Parathyroid adenoma (tissue), 2 donors: ENCODE measurements around the gene CFAP46.

ENCODE experiments used
- H2AFZ ChIP-seq: fragments of 300-600 bp; sonication (generic); one replicate; pipeline ENCODE4 v1.7.0; 2017; ENCODE audit warnings: antibody characterized with exemption, mild to moderate bottlenecking
- H3K27ac ChIP-seq: fragments of 300-600 bp; sonication (generic); one replicate; pipeline ENCODE4 v1.7.0; 2017
- H3K27me3 ChIP-seq: fragments of 300-600 bp; sonication (generic); one replicate; pipeline ENCODE4 v1.7.0; 2017; ENCODE audit warnings: low read length; ENCODE audit not compliant: control insufficient read depth, insufficient read depth
- H3K36me3 ChIP-seq: fragments of 300-600 bp; sonication (generic); one replicate; pipeline ENCODE4 v1.7.0; 2017; ENCODE audit warnings: low read length; ENCODE audit not compliant: control insufficient read depth, insufficient read depth
- H3K4me1 ChIP-seq: fragments of 300-600 bp; sonication (generic); one replicate; pipeline ENCODE4 v1.7.0; 2017; ENCODE audit warnings: control low read depth
- H3K4me2 ChIP-seq: fragments of 300-600 bp; sonication (generic); one replicate; pipeline ENCODE4 v1.7.0; 2017; ENCODE audit warnings: low read length
- H3K4me3 ChIP-seq: fragments of 300-600 bp; sonication (generic); one replicate; pipeline ENCODE4 v1.7.0; 2017; ENCODE audit warnings: low read depth, low read length
- H3K79me2 ChIP-seq: fragments of 300-600 bp; sonication (generic); one replicate; pipeline ENCODE4 v1.7.0; 2017; ENCODE audit warnings: control low read depth
- H3K9ac ChIP-seq: fragments of 300-600 bp; sonication (generic); one replicate; pipeline ENCODE4 v1.7.0; 2017; ENCODE audit warnings: mild to moderate bottlenecking
- H3K9me3 ChIP-seq: fragments of 300-600 bp; sonication (generic); one replicate; pipeline ENCODE4 v1.7.0; 2017; ENCODE audit warnings: low read length; ENCODE audit not compliant: control insufficient read depth
- CTCF ChIP-seq: fragments of 300-600 bp; sonication (generic); IDR thresholded peaks from one replicate; pipeline ENCODE4 v1.7.0; 2017; ENCODE audit warnings: antibody characterized with exemption, mild to moderate bottlenecking
- donor health status: primary hyperparathyroidism.

The CFAP46 gene

DNA sequence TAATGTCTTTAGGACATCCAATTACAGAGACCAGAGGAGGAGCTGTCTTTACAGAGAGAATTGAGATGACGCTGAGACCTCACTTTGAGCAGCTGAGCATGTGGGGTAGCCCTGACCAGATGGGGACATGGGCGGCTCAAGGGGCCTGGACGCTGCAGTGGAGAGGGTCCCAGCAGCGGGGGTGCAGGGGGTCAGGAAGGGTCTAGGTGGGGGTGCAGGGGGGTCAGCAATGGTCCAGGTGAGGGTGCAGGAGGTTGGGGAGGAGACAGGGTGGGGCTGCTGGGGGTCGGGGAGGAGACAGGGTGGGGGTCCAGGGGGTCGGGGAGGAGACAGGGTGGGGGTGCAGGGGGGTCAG is 43.2 kb upstream of the CFAP46 start:
- no peak overlapping the region for H3K4me3 ChIP-seq
- no peak overlapping the region for H3K4me2 ChIP-seq
- H2AFZ ChIP-seq: no peak overlapping the region
- H3K79me2 ChIP-seq: no peaks in the 10 kb centered on the region
- no peak for TF ChIP-seq CTCF
- no peak overlapping the region for H3K27ac ChIP-seq
- H3K27me3 ChIP-seq: no peaks in the 10 kb centered on the region
- no peaks in the 10 kb centered on the region for H3K9me3 ChIP-seq
- no peaks in the 10 kb centered on the region for H3K36me3 ChIP-seq
- no peaks in the 10 kb centered on the region for H3K4me1 ChIP-seq
- H3K9ac ChIP-seq: no peak overlapping the region

GRCh38 chr10:132984801-132985545 is 42.6 kb upstream of the CFAP46 start:
- no peak for TF ChIP-seq CTCF
- Histone ChIP-seq H3K27ac (no peak overlapping the region), H3K27me3 (no peaks in the 10 kb centered on the region), H3K36me3 (no peaks in the 10 kb centered on the region), H3K9ac (no peak overlapping the region), H3K4me2 (no peak overlapping the region), H3K4me3 (no peak overlapping the region), H3K4me1 (no peaks in the 10 kb centered on the region), H3K79me2 (no peaks in the 10 kb centered on the region), H3K9me3 (no peaks in the 10 kb centered on the region), H2AFZ (no peak overlapping the region)

GRCh38 chr10:132984008-132984295 is 41.6 kb upstream of the CFAP46 start:
- H3K27me3 ChIP-seq: no peaks in the 10 kb centered on the region
- no peaks in the 10 kb centered on the region for H3K36me3 ChIP-seq
- no peak for TF ChIP-seq CTCF
- no peak overlapping the region for H2AFZ ChIP-seq
- H3K4me3 ChIP-seq: no peak overlapping the region
- no peak overlapping the region for H3K4me2 ChIP-seq
- H3K9me3 ChIP-seq: no peaks in the 10 kb centered on the region
- no peak overlapping the region for H3K9ac ChIP-seq
- H3K4me1 ChIP-seq: no peaks in the 10 kb centered on the region
- no peak overlapping the region for H3K27ac ChIP-seq
- H3K79me2 ChIP-seq: no peaks in the 10 kb centered on the region

- Histone ChIP-seq H3K27ac (no peak overlapping the region), H3K9me3 (no peaks in the 10 kb centered on the region), H3K4me3 (no peak overlapping the region), H3K27me3 (no peaks in the 10 kb centered on the region), H3K79me2 (no peaks in the 10 kb centered on the region), H3K9ac (no peak overlapping the region), H3K4me2 (no peak overlapping the region), H3K4me1 (no peaks in the 10 kb centered on the region), H3K36me3 (no peaks in the 10 kb centered on the region), H2AFZ (no peak overlapping the region)
- no peak for TF ChIP-seq CTCF
Observed at GRCh38 chr10:132983252-132984007, 41.1 kb upstream of the CFAP46 start.
